Lower lobe of right lung (tissue), 2 donors: Measurements from ENCODE around the gene MUC5AC. TPM values are rescaled to one million over a fixed set of nuclear protein-coding genes. Genes with fewer than 3 reads are reported as not detected.

Experiments
- ATAC-seq, 2 donors: fragments of 200-7000 bp; cut with Tn5 transposase; one replicate each; pipeline ENCODE4 v1.9.1; 2020 to 2022; ENCODE audit warnings: mild to moderate bottlenecking in 2 of 2, moderate library complexity in 2 of 2
- DNase-seq: peaks from one replicate; pipeline ENCODE4 v3.0.0-alpha.2; 2020
- H3K27ac ChIP-seq: fragments of 200-600 bp; one replicate; pipeline ENCODE4 v1.8.0; 2022
- H3K27me3 ChIP-seq: fragments of 200-600 bp; one replicate; pipeline ENCODE4 v1.8.0; 2022; ENCODE audit warnings: low read depth
- H3K36me3 ChIP-seq: fragments of 200-600 bp; one replicate; pipeline ENCODE4 v1.8.0; 2022; ENCODE audit warnings: mild to moderate bottlenecking
- H3K4me1 ChIP-seq: fragments of 200-600 bp; one replicate; pipeline ENCODE4 v1.8.0; 2022
- H3K4me3 ChIP-seq: fragments of 200-600 bp; one replicate; pipeline ENCODE4 v1.8.0; 2022; ENCODE audit warnings: mild to moderate bottlenecking
- H3K9me3 ChIP-seq: fragments of 200-600 bp; one replicate; pipeline ENCODE4 v1.8.0; 2022
- intact Hi-C: fragments of 100-400 bp; cut with DNase I; formaldehyde crosslinking; loops from one replicate; pipeline ENCODE4 v1.11.0; 2022
- total RNA-seq: library from RNA; stranded (reverse); fragmentation: NEBNext Ultra II Directional; extraction: Animal tissue kit (Norgen Biotek cat#: 25700); gene quantifications from one replicate; pipeline ENCODE4 v1.2.1, GENCODE V29; 2021
- TF ChIP-seq, protein P1 (sequence below): fragments of 200-600 bp; IDR thresholded peaks from one replicate; pipeline ENCODE4 v1.8.0; 2022; ENCODE audit warnings: antibody characterized with exemption, mild to moderate bottlenecking
- donor health status: DM: no; HTN: yes; CAD: no; lungs with severe emphysema.

The MUC5AC gene
- total RNA-seq, 1 donor from 2014 or later = 0.35 TPM

DNA sequence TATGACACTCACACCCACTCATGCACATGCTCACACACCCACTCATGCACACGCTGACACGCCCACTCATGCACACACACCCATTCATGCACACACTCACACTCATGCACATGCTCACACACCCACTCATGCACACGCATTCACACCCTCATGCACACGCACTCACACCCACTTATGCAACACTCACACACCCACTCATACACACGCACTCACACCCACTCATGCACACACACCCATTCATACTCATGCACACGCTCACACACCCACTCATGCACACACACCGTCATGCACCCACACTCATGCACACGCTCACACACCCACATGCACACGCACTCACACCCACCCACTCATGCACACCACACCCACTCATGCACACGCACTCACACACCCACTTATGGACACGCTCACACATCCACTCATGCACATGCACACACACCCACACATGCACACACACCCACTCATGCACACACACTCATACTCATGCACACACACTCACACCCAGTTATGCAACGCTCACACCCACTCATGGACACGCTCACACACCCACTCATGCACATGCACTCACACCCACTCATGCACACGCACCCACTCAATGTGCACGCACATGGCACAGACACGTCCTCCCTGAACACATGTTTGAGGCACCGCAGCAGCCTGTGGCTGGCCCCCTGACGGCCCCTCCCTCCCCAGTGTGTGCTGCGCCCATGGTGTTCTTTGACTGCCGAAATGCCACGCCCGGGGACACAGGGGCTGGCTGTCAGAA, 17.9 kb downstream of the MUC5AC start:
- Histone ChIP-seq H3K4me1 (no peaks in the 10 kb centered on the region), H3K27me3 (no peaks in the 10 kb centered on the region), H3K27ac (no peak overlapping the region), H3K4me3 (no peak overlapping the region), H3K36me3 (no peaks in the 10 kb centered on the region), H3K9me3 (no peaks in the 10 kb centered on the region)
- no peak for ATAC-seq
- intact Hi-C loops = no loop called here
- DNase-seq = no peak
- TF ChIP-seq, protein P1, sequence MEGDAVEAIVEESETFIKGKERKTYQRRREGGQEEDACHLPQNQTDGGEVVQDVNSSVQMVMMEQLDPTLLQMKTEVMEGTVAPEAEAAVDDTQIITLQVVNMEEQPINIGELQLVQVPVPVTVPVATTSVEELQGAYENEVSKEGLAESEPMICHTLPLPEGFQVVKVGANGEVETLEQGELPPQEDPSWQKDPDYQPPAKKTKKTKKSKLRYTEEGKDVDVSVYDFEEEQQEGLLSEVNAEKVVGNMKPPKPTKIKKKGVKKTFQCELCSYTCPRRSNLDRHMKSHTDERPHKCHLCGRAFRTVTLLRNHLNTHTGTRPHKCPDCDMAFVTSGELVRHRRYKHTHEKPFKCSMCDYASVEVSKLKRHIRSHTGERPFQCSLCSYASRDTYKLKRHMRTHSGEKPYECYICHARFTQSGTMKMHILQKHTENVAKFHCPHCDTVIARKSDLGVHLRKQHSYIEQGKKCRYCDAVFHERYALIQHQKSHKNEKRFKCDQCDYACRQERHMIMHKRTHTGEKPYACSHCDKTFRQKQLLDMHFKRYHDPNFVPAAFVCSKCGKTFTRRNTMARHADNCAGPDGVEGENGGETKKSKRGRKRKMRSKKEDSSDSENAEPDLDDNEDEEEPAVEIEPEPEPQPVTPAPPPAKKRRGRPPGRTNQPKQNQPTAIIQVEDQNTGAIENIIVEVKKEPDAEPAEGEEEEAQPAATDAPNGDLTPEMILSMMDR = no peak

DNA sequence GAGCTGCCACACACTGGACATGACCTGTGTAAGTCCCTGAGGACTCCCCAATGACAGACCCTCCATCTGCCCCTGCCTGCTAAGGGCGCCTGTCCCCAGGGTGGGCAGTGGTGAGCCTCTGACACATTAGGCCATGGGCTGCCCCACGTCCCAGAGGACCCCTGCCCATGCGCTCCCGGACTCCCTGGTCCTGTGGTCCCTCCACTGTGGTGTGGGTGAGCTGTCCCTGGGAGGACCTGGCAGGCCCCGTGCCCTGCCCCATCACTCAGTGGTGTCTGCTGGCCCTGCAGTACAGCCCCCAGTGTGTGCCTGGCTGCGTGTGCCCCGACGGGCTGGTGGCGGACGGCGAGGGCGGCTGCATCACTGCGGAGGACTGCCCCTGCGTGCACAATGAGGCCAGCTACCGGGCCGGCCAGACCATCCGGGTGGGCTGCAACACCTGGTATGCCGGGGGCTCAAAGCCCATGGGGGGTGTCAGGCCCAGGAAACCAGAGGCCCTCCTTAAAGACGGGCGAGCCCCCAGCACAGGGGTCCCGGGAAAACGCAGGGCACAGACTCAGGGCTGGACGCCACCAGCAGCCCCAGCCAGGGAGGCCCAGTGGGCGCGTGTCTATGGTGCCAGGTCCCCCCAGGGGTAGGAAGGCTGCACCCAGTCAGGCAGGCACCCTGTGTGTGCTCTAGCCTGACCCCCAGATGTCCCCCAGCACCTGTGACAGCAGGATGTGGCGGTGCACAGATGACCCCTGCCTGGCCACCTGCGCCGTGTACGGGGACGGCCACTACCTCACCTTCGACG, 18.7 kb downstream of the MUC5AC start:
- Histone ChIP-seq H3K27me3 (peaks cover under 1% of the 10 kb centered on the region), H3K9me3 (no peaks in the 10 kb centered on the region), H3K4me1 (no peaks in the 10 kb centered on the region), H3K4me3 (no peak overlapping the region), H3K36me3 (no peaks in the 10 kb centered on the region), H3K27ac (no peak overlapping the region)
- intact Hi-C loops = no loop called here
- DNase-seq (peak; percentile 27), ATAC-seq (peak in 1 of 2 donors; percentile 5)
- TF ChIP-seq, protein P1 = no peak

DNA sequence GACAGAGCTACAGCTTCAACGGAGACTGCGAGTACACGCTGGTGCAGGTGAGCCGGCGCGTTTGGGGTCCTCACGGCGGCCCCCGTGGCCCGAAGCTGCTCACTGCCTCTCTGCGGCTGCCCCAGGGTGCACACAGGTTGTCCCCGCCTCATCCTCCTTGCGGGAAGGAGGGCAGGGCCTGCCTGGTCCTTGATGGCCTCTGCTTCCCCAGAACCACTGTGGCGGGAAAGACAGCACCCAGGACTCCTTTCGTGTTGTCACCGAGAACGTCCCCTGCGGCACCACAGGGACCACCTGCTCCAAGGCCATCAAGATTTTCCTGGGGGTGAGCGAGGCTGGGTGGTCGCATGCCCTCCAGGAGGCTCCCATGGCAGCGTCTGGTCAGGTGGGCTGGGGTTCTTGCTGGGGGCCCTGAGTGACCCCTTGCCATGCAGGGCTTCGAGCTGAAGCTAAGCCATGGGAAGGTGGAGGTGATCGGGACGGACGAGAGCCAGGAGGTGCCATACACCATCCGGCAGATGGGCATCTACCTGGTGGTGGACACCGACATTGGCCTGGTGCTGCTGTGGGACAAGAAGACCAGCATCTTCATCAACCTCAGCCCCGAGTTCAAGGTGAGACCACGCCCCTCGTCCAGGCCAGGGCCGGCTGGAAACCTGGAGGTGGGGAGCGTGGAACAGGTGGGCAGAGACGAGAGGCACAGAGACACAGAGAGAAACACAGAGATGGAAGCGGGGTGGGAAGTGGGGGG, 19.4 kb downstream of the MUC5AC start:
- no peaks in the 10 kb centered on the region for H3K9me3 ChIP-seq
- H3K36me3 ChIP-seq = no peaks in the 10 kb centered on the region
- H3K4me1 ChIP-seq = no peaks in the 10 kb centered on the region
- DNase-seq (peak; percentile 31), ATAC-seq (no peak)
- H3K27me3 ChIP-seq = peaks cover 5% of the 10 kb centered on the region
- no peak overlapping the region for H3K4me3 ChIP-seq
- no peak overlapping the region for H3K27ac ChIP-seq
- TF ChIP-seq, protein P1 = no peak
- intact Hi-C loops = no loop called here

DNA sequence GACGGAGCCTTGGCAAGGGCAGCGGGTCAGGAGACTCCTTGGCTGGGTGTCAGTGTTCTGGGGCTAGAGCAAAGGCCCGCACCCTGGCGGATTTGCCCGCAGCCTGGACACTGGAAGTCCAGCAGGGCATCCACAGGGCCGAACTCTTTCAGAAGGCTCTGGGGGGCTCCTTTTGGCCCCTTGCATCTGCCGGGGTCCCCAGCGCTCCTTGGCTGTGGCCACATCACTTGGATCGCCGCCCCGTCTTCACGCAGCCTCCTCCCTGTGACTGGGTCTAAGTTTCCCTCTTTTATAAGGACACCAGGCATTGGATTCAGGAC, 20.0 kb downstream of the MUC5AC start:
- no peak overlapping the region for H3K27ac ChIP-seq
- no peak for ATAC-seq
- no peaks in the 10 kb centered on the region for H3K9me3 ChIP-seq
- TF ChIP-seq, protein P1 = no peak
- no peaks in the 10 kb centered on the region for H3K36me3 ChIP-seq
- intact Hi-C loops = no loop called here
- no peak overlapping the region for H3K4me3 ChIP-seq
- no peak for DNase-seq
- peaks cover 5% of the 10 kb centered on the region for H3K27me3 ChIP-seq
- no peaks in the 10 kb centered on the region for H3K4me1 ChIP-seq

DNA sequence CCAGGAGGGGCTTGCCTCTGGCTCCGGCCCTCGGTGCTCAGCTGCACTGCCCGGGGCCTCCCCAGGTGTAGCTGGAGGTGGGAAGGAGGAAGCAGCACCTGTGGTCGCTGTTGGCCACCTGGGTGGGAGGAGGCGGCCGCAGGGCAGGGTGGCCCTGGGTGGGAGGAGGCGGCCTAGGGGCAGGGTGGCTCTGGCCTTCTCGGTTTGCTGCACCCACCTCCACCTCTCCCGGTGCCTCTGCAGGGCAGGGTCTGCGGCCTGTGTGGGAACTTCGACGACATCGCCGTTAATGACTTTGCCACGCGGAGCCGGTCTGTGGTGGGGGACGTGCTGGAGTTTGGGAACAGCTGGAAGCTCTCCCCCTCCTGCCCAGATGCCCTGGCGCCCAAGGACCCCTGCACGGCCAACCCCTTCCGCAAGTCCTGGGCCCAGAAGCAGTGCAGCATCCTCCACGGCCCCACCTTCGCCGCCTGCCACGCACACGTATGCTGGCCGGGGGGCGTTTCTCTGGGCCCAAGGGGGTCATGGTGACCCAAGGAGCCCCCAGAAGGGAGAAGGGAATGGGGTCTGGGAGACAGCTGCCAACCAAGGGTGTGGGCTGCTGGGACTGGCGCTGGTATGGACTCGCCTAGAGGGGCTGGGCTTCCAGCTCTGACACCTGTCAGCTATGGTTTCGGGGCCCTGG, 20.6 kb downstream of the MUC5AC start:
- ATAC-seq (no peak), DNase-seq (peak; percentile 28)
- Histone ChIP-seq H3K9me3 (no peaks in the 10 kb centered on the region), H3K27ac (no peak overlapping the region), H3K36me3 (no peaks in the 10 kb centered on the region), H3K27me3 (peaks cover 5% of the 10 kb centered on the region), H3K4me1 (no peaks in the 10 kb centered on the region), H3K4me3 (no peak overlapping the region)
- intact Hi-C loops = no loop called here
- TF ChIP-seq, protein P1 = no peak
